Right ventricle myocardium inferior (tissue), 1 donor: ENCODE measurements around the gene IGF1R. TPM values are rescaled to one million over a fixed set of nuclear protein-coding genes. Genes with fewer than 3 reads are reported as not detected.

Experiments
- ATAC-seq: fragments of 200-7000 bp; cut with Tn5 transposase; one replicate; pipeline ENCODE4 v1.9.1; 2020; ENCODE audit warnings: mild to moderate bottlenecking, moderate library complexity
- DNase-seq: peaks from one replicate; pipeline ENCODE4 v3.0.0; 2021; ENCODE audit errors: missing footprints
- intact Hi-C: fragments of 100-400 bp; cut with DNase I; formaldehyde crosslinking; loops from one replicate; pipeline ENCODE4 v1.11.0; 2022
- total RNA-seq: library from RNA; stranded (reverse); fragmentation: NEBNext Ultra II Directional; extraction: Animal tissue kit (Norgen Biotek cat#: 25700); gene quantifications from one replicate; pipeline ENCODE4 v1.2.1, GENCODE V29; 2021
- donor health status: DM: no; HTN: yes; CAD: no; lungs with severe emphysema.

IGF1R gene
- total RNA-seq, 1 donor from 2014 or later: 26.3 TPM

DNA sequence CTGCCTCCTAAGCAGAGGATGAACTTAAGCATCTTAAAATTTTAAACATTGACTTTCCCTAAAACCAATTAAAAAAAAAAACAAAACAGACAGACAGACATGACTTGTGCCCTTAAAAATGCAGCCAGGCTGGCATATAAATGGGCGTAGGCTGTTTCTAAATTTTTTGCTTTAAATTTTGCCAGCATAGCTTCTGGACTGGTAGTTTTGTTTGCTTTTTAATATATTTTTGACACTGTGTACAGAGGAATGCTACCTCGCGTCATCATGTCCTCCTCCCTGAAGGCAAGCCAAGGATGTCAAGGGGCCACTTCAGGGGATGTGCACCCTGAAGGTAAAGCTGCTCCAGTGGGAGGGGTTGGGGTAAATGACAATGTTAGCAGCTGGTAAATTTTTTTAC, 224.4 kb downstream of the IGF1R start:
- no peak for DNase-seq
- no peak for ATAC-seq
- intact Hi-C loops: loop anchor here (5.0 kb wide), 1 partner anchor 185 kb away; no protein-coding TSS in a partner anchor

DNA sequence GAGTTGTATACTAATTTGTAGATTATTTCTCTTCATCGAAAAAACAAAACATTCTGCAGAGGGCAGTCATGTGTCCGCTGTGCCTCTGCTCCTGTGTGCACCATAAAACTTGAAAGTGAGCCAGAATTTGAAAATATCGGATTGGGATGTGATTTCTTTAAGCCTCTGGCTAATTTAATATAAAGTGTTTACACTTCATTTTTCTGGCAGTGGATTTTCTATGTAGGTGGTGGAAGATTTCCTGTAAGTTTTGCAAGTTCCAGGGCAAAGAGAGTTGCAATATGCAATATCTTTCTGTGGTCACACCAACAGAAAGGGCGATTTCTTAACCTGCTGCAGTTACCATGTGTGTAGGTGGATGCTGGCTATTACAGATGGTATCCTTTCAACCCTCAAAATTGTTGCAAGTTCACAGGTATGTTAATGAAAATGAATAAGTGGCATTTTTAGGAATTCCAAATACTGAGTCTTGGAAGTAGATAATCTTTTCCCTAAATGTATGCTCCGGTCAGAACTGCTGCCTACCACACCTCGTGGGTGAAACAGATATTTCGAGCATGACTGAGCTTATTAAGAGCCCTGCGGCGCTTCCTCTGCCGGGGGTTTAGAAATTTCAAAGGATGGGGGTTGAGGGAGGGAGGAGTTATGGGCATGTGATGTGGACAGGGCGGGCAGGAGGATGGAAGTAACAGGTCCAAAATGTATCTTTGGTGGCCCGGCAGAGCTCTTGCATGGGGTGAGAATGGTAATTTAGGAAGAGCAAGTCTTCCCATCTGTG, 225.3 kb downstream of the IGF1R start:
- intact Hi-C loops: loop anchor here (5.0 kb wide), 1 partner anchor 184 kb away; no protein-coding TSS in a partner anchor
- no peak for ATAC-seq
- no peak for DNase-seq

DNA sequence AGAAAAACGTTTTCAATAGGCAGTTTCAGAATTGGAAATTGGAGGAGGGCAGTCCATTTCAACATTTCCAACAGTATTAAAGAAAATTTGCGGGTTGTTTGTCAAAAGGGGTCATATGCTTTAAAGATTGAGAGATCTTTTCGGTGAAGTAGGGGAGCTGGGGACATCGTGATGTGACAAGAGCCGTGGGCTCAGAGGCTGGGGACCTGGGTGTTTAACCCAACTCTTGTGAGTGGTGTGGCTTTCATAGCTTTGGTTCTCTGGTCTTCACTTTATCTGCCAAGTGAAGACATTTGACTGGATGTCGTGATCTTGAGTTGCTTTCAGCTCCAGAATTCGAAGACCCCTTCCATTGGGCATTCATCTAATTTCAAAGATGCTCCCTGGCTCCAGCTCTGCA, 226.0 kb downstream of the IGF1R start:
- DNase-seq: no peak
- ATAC-seq: no peak
- intact Hi-C loops: loop anchor here (5.0 kb wide), 1 partner anchor 183 kb away; no protein-coding TSS in a partner anchor

DNA sequence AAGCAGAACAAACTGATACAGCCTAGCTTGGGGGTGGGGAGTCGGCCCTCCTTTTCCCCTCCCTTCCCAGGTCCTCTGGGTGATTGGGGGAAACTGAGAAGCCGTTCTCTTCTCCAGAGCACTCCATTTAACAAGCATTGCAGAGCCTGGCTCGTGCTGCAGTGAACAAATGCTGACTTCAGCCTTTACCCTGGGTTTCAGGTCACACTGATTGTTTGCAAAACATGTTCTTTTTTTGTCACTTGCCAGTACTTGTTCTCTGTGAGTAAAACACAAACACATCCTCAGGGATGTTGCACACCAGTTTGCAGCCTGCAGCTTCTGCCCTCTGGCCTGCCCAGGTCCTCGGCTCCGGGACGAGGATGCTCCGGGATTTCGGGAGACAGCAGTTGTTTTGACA, 226.4 kb downstream of the IGF1R start:
- ATAC-seq (no peak), DNase-seq (no peak)
- intact Hi-C loops: loop anchor here (5.0 kb wide), 1 partner anchor 183 kb away; no protein-coding TSS in a partner anchor

DNA sequence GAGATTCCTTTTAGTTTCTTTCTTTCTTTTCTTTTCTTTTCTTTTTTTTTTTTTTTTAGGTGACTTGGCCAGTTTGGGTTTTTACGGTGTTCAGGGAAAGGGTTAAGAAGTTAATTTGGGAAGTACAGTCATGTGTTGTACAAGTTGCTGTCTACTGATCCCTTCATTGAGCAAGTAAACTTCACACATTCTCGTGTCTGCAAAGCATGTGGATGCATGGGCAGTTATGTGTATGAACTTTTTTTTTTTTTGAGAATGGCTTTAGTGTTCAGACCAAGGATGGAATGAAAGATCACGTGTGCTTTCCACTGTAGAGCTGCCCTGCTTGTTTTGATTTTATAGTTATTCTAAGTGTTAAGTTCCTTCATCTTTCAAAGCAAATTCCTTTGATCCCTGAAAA, 227.0 kb downstream of the IGF1R start:
- intact Hi-C loops: no loop called here
- no peak for DNase-seq
- no peak for ATAC-seq

DNA sequence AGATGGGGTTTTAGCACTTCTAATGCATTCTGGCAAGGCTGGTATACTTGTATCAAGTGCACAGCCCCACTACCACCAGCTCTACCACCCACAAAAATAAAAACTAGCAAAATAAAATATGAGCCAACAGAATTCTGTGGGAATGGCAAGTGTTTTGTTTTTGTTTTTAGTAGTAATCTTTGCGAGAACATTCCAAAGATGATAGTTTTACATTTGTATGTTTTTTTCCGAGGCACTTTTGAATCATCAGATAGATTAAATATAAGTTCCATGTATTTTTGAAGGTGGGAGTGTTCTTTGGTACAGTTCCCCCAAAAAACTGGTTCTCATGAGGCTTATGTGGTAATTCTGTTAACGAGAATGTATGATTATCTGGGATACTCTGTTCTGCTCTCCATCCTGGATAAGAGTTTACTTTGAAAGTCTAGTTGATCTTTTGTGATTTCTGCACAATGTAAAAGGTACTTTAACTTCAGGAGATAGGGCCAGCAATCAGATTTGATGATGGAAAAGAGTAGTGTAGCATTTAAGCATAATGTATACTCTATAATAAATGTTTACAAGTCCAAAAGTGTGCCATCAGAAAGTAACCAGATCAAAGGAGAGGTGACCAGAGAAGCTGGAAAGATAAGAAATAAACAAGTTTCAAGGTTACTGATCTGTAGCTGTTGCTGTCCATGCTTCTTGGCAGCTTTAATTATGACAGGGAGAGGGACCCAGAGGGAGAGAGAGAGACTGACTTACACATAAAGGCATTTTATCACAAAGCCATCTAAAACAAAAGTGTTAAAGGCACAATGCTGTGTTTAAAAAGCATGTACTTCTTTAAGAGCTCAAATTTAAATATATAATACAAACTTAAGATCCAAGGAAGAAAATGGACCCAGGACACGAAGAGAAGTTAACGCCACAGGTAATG, 228.4 kb downstream of the IGF1R start:
- ATAC-seq: no peak
- intact Hi-C loops: no loop called here
- no peak for DNase-seq

DNA sequence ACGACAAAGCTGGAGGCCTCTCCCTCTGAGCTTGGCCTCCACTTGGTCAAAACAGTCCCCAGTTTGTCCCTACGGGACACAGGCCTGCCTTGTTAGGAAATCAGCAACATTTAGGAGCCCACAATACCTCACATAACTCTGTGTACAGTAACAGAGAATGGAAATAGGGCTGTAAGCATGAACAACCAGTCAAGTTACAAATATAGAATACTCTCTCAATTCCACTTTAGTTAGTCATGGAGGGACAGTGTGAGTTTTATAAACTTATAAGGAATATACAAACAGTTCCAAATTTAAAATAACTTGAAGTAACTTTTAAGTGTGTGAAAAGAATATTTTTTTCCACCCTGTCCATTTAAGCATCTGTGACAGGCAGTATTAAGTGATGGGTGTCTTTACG, 229.8 kb downstream of the IGF1R start:
- no peak for ATAC-seq
- no peak for DNase-seq
- intact Hi-C loops: no loop called here

DNA sequence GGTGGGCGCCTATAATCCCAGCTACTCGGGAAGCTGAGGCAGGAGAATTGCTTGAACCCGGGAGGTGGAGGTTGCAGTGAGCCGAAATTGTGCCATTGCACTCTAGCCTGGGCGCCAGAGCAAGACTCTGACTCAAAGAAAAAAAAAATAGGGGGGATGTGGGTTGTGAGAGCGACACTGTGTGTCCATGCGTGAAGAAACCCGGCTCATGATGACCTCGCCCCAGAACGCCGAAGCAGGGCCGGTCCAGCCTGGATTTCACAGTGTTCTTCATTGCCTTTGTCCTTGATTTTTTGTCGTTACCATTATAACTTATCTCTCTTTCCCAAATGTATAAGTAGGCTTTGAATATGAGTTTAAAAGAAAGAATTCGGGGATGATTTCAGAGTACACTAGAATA, 230.5 kb downstream of the IGF1R start:
- DNase-seq (no peak), ATAC-seq (no peak)
- intact Hi-C loops: no loop called here

DNA sequence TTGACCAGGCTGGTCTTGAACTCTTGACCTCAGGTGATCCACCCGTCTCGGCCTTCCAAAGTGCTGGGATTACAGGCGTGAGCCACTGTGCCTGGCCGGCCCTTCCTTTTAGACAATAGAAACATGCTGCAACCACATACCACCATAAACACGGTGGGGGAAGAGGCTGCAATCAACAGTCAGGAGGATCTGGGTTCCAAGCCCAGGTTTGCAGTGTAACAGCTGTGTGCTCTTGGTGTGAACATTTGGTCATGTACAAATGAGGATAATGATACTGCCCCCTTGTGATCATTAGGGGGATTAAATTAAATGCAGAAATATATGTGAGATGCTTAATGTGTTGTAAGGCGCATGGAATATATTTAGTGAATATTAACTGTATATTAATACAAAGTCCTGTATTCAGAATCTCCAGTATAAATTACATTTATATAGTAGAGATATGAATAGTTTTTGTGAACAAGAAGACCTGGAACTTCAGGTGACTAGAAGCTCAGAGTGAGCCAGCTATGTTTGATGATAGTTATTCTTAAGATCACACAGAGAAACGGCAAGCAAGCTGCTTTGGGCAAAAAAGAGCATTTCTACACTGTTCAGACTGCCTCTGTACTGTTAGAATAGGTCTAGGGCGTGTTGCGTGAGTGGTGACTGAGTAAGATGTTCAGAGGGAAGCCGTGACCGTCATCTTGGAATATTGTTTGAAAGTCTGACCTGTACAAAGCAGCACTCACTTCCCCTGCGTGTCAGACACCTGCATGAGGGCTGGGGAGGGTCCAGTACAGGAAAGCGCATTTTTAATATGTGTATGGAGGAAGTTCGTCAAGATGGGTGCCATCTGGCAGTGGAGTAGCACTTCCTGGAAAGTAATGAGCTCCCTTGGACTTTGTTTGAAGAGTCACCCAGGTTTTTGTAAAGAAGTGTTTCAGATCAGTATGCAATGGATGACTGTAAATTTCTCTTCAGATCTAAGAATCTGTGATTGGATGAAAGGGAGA, 233.5 kb downstream of the IGF1R start:
- no peak for ATAC-seq
- DNase-seq: no peak
- intact Hi-C loops: loop anchor here (2.0 kb wide), 1 partner anchor 29 kb away; no protein-coding TSS in a partner anchor

DNA sequence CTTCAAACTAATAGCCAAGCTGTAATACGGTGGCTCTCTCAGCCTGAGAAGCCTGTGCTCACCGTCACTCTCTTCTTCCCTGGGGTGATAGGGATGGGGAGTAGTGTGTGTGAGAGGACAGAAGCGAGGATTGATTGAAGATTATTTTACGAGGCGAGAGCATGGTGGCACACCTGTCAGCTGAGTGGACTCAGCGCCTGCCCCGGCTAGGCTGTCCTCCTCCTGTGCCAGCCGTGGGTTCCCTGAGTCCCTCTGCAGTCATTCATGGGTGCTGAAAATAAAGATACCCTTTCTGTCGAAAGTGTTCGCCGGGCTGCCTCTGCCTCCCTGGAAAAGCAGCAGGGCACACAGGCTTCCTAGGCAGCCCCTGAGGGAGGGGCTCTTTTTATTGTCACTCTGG, 235.1 kb downstream of the IGF1R start:
- ATAC-seq (no peak), DNase-seq (no peak)
- intact Hi-C loops: loop anchor here (2.0 kb wide), 1 partner anchor 27 kb away; no protein-coding TSS in a partner anchor

DNA sequence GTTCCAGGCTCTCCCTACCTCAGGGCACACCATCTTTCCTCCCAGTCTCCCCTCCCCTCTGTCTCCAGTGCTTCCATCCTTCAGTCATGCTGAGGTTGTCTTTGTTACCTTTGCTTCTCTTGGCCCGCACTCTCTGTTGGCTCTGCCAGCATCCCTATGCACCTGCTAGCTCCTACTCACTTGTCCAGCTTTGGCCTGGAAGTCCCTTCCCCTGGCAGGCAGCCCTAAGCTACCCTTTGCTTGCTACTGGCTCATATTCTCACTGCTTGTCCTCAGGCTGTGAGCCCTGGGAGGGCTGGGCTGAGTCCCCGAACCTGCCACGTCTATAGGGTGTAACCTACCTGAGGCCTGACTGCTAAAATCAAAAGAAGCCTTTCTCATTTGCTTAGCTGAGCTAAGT, 236.6 kb downstream of the IGF1R start:
- intact Hi-C loops: no loop called here
- DNase-seq (peak; percentile 69), ATAC-seq (peak; percentile 21)

DNA sequence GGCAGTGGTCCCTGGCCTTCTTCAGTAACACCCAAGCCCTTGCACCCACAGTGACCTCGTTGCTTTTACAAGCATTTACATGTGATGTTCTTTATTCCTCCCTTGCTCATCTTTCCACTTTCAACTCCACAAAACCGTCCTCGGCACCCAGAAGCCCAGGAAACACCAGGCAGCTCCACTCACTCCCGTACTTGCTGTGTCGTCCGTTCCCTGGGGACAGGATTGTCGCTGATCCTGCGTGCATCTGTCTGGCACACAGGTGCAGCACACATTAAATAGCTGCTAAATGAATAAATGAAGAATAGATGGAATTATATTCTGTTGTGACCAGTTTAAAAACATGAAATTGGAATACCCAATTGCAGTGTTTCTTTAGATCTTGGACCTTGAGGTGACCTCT, 239.6 kb downstream of the IGF1R start:
- no peak for DNase-seq
- intact Hi-C loops: no loop called here
- no peak for ATAC-seq

DNA sequence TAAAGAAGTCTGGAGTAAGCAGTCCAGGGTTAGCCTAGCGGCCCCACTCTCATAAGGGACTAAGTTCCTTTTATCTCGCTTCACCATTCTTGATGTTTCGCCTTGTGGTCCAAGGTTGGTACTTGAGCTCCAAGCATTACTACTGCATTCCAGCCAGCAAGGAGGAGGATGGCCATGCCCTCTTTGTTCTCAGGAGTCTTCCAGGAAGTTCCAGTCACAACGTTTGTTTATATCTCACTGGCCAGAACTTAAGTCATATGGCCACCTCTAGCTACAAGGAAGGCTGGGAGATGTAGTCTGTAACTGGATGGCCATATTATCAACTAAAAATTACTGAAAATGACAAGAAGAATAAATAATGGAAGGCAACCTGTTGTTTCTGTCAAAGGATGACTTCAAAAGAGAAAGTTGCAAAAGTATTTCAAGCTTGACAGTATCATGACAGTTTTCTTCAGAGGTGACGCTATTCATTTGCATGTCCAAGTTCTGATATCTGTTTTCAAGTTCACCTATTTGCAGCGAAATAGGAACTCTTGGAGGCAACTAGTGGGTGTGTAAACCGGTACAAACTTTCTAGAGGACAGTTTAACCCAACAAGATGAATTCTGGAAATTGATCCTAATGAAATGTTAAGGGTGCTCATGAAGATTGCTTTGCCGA, 240.6 kb downstream of the IGF1R start:
- intact Hi-C loops: no loop called here
- DNase-seq (no peak), ATAC-seq (no peak)

DNA sequence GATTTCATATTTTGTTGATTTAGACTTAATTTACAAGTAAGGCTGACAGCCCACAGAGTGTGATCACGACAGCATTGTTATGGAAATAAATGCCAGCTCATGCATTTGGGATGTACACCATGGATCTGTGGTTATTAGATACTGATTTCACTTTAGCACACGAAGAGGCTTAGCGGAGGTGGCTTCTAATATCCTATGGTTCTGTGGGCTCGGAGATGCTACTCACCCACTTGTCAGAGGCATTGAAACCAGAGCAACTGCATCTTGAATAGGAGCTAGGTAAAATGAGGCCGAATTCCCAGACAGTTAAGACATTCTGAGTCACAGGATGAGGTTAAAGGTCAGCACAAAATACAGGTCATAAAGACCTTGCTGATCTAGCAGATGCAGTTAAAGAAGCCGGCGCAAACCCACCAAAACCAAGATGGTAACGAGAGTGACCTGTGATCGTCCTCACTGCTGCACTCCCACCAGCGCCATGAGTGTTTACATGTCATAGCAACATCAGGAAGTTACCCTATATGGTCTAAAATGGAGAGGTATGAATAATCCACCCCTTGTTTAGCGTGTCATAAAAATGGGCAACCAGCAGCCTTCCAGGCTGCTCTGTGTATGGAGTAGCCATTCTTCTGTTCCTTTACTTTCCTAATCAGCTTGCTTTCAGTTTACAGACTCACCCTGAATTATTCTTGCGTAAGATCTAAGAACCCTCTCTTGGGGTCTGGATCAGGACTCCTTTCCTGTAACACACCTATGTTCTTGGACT, 241.8 kb downstream of the IGF1R start:
- DNase-seq: no peak
- no peak for ATAC-seq

DNA sequence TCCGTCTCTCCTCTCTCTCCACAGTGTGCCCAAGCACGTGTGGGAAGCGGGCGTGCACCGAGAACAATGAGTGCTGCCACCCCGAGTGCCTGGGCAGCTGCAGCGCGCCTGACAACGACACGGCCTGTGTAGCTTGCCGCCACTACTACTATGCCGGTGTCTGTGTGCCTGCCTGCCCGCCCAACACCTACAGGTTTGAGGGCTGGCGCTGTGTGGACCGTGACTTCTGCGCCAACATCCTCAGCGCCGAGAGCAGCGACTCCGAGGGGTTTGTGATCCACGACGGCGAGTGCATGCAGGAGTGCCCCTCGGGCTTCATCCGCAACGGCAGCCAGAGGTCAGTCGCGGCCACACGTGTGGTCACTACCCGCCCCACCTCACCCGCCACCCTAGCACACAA, 243.0 kb downstream of the IGF1R start:
- ATAC-seq (no peak), DNase-seq (no peak)
- intact Hi-C loops: no loop called here

More for the DNA sequence above, 241.8 kb downstream of the IGF1R start:
- intact Hi-C loops: no loop called here

DNA sequence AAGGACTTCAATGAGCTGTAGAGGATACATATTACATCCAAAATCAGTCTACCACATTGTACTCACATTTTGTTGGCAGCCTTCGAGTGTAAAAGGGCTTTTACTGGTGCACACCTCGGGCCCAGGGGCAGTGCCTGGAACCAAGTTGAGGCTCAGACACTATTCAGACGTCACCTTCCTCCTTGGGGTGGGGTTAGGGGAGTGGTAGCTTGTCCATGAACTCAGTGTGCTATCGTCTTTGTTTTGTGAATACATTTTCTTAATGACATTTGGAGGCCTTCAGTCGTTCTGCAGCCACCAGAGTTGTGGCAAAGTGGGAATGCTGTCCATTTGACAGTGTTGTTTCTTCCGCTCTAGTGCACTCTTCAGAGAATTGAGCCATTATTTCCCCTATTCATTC, 245.1 kb downstream of the IGF1R start:
- intact Hi-C loops: no loop called here
- DNase-seq (no peak), ATAC-seq (no peak)

DNA sequence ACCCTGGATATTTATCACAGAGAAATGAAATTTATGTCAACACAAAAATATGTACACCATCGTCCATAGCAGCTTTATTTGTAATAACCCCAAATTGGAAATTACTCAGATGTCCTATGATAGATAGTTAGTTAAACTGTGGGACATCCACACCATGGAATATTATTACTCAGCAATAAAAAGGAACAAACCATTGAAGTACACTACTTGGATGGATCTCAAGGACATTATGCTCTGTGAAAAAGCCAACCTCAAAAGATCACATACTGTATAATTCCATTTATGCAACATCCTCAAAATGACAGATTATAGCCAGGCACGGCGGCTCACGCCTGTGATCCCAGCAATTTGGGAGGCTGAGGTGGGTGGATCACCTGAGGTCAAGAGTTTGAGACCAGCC, 246.0 kb downstream of the IGF1R start:
- intact Hi-C loops: no loop called here
- ATAC-seq (no peak), DNase-seq (no peak)
